Stimulated activated CD8-positive, alpha-beta memory T cell treated with anti-CD3 and anti-CD28 coated beads, Interleukin-7, amount 100 ng/mL, for 1 hour (primary cell): ENCODE data around the gene DYNC1I1.
A peak's percentile ranks its signal among the peaks of the same experiment; 100 is the strongest.

Experiments
- DNase-seq, 2 donors: peaks; one replicate each; pipeline ENCODE4 v3.0.0-alpha.2; 2020; ENCODE audit warnings: low read depth in 2 of 2

Gene DYNC1I1

GRCh38 chr7:96017877-96018276, 245.5 kb downstream of the DYNC1I1 start:
- DNase-seq = no peak

GRCh38 chr7:96021568-96021967, 249.2 kb downstream of the DYNC1I1 start:
- DNase-seq = no peak

DNA sequence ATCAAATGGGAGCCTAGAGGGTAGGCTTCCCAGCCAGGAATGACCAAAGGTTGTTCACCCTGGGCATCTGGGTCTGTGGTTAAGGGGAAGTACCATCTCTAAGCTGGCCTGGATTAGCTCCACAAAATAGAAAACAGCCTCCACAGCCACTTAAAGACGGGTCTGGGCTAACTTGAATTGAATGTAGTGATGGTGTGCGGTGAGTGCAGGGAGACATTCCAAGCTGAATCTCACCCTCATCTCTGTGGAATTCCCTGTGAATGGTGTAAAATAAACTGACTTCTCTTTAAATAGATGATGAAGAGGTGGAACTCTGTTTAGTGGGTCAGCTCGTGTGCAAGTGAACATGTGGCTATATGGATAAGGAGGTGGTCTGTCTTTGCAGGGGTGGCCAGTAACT, 251.0 kb downstream of the DYNC1I1 start:
- DNase-seq = no peak

DNA sequence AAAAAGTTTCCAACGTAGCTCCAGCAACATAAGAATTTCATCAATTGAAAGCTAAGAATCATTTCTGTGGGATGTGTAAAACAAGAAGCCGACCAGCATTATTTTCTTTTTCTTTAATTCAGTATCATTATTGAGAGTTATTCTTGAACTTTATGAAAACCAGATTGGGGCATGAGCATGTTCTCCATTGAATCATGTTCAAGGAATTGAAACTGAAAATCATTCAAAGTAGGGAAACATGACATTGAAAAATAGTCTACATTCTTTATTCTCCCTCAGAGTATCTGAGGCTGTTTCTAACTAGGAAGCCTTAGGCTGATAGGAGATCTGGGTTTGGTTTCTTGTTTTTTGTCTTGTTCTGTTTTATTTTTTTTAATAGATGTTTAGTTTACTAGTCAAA, 253.7 kb downstream of the DYNC1I1 start:
- no peak for DNase-seq

DNA sequence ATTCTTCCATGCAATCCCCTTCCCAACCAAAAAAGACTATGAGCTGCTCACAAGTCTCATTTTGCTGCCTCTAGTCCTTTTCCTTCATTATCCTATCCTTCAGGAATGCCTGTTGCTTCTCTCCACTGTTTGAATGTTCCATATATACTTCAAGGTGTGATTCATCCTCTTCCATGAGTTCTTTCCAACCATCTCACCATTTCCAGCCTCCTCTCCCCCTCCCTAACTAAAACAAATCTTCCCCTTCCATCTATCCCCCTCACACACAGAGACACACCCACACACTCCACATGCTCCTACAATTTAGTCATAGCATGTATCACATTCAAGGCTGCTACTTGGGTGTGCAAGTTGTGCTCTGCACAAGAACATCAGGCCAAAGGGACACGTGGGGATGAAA, 254.3 kb downstream of the DYNC1I1 start:
- DNase-seq = no peak

DNA sequence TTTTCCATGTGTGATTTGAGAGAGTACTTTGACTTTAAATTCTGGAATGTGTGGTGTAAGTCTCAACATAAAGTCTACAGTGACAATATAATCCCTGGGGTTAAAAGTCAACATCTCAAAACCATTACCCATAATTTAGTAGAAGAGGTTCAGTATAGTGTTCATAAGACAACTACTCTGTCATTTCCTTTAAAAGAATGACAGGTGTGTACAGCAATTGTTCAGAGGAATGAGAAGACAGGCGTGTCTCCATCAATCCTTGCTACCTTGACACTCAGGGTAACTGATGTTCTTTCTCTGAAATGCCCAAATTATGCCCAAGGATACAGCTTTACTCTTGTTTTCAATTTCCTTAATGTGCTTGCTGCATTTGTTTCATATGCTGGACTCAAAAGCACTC, 256.4 kb downstream of the DYNC1I1 start:
- no peak for DNase-seq

GRCh38 chr7:96033009-96033598, 260.8 kb downstream of the DYNC1I1 start:
- DNase-seq = no peak

- no peak for DNase-seq
Observed at GRCh38 chr7:96034940-96035727, 262.8 kb downstream of the DYNC1I1 start.

DNA sequence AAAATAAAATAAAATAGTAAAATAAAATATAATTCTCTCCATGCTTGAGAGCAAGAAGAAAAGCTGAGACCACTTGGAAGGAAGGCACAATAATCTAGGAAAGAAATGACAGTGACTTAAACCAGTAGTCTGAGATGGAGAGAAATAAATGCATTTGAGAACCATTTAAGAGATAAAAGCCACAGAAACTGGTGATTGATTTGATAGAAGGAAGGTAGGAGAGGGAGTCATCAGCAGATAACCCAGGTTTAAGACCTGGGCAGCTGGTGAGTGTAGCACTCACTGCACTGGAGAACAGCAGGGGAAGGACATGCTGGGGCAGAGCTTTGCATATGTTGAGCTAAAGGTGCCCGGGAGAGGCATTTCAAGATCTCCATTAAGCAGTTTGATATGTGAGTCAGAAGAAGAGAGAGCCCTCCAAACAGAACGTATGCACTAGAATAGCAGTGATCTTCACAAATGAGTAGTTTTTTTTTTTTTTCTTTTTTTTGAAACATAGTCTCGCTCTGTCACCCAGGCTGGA, 268.0 kb downstream of the DYNC1I1 start:
- DNase-seq = no peak

- DNase-seq = no peak
Observed at GRCh38 chr7:96041171-96041570, 268.8 kb downstream of the DYNC1I1 start.

GRCh38 chr7:96045181-96045580, 272.8 kb downstream of the DYNC1I1 start:
- DNase-seq = no peak

GRCh38 chr7:96045919-96046318, 273.6 kb downstream of the DYNC1I1 start:
- DNase-seq = no peak

DNA sequence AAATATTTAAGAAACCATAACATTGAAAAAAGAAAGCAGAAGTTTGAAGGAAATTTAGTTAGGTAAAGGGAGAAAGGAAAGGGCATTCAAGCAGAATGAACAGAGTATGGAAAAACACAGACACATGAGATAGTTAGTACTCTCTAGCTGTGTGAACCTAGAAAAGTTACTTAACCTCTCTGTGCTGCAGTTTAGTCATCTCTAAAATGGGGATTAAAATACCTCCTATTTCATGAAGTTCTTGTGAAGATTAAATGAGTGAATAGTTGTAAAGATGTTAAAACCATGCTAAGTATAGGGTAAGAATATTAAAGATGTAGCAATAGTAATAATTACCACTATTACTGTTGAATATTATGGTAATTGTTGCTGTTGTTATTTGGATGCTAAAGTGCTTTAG, 279.9 kb downstream of the DYNC1I1 start:
- no peak for DNase-seq

DNA sequence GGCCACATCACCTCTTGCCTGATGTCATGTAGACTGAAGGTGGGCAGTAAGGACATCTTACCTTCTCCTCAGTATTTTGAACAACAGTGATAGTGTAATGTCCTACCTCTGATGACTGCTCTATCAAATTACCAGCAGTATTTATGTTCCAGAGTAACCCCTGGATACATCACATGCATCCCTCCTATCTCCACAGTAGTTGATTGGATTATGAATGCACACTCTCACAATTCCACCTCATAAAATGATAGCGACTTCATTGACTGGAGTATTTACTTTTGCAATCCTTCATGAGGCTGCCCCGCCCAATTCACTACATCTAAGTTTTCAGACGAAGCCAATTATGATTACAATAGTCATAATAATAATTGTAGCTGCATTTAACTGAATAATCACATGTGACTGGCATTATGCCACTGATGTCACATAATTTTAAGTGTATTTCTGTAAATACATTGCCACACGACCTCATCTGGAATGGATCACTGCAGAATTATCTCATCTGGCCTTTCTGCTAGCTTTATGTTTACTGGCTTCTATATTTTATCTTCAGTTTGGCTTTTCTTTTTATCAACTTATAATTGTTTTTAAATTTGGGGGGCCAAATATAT, 280.6 kb downstream of the DYNC1I1 start:
- DNase-seq = no peak

DNA sequence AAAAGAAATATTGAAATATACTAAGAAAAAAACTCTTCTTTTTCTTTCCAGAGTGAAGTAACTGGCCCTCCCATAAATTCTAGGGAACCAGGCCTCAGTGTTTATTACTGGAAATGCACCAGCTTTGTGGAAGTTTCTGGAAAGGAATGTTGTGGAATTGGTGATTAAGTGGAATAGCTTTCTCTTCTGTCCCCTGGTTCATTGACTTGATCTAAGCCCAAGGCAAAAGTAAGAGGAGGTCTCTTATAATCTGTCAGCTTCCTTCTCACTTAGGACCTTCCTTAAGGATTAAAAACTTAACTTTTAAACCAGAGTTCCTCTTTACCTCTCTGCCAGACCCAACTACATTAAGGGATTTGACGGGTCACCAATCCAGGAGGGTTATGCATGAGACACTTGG, 283.4 kb downstream of the DYNC1I1 start:
- no peak for DNase-seq

DNA sequence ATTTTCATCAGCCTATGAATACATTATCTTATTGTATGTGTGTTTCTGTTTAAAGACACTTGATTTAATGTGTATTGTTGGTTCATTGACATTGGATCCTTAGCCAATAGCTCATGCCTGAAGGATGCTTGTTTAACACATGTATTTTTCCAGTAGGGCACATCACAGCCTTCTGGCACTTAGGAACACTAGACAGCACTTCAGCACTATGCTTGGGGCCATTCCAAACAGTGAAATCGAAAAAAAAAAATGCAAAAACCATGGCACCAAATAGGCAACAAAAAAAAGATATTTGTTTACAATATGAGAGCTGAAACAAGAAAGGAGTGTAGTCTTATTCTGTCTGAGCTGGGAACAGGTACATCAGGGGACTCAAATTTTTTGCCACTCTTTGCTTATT, 286.7 kb downstream of the DYNC1I1 start:
- DNase-seq = no peak

DNA sequence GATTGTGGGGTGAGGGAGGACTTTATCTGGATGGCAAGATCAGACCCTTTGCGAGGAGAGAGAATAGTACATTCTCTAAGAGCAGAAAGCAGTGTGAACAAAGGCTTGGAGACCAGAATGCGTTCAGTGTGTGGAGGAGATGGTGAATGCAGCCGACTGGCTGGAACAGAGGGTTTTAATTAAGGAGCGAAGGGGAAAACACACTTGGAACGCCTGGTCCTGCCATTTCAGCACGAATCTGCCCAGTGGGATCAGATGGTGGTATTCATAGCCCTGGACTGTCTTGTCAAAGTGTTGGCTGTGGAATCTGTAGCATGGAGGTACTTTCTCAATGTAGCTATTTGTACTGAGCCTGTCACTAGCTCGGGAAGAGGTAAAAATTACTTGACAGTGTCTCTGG, 288.7 kb downstream of the DYNC1I1 start:
- DNase-seq = no peak

- no peak for DNase-seq
Observed at GRCh38 chr7:96061844-96062243, 289.5 kb downstream of the DYNC1I1 start.

DNA sequence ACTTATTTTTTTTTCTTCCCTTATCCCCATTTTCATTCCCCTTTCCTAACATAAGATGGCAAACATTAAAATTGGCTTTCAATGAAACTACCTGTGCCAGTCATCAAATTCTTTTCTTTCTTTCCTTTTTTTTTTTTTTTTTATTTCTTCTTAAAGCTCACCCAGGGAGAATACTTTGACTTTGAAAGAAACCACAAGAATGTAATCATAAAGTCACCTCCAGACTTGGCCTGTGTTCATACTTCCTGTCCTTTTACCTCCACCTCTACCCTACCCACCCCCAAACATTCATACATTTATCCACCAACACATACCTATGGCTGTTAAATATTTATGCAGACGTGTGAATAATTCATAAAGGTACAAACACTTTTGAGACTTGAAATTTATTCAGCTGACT, 295.0 kb downstream of the DYNC1I1 start:
- no peak for DNase-seq

- no peak for DNase-seq
Observed at GRCh38 chr7:96069401-96069800, 297.0 kb downstream of the DYNC1I1 start.

- DNase-seq = no peak
Observed at GRCh38 chr7:96074871-96075270, 302.5 kb downstream of the DYNC1I1 start.

GRCh38 chr7:96075510-96076349, 303.4 kb downstream of the DYNC1I1 start:
- DNase-seq = peak in 1 of 2 donors; percentile 28
